SK-N-SH treated with all-trans-retinoic acid at 6 μM for 48 hours (cell line): ENCODE measurements around the gene BPNT1.

Source experiments
- ATAC-seq: fragments of 200-7000 bp; cut with Tn5 transposase; 3 replicates; pipeline ENCODE4 v1.9.1; 2020; ENCODE audit warnings: mild to moderate bottlenecking, moderate library complexity
- ARNTL ChIP-seq: fragments of 450-650 bp; formaldehyde crosslinking; IDR thresholded peaks from 2 replicates; pipeline ENCODE4 v1.5.0; 2020; ENCODE audit warnings: low read depth, mild to moderate bottlenecking, moderate library complexity, borderline replicate concordance
- CREB5 ChIP-seq: fragments of 250-450 bp; sonication (Bioruptor Pico); IDR thresholded peaks from 2 replicates; pipeline ENCODE4 v1.5.1; 2020; ENCODE audit warnings: low read depth, mild to moderate bottlenecking, moderate library complexity
- ESRRG ChIP-seq: fragments of 250-450 bp; sonication (Bioruptor Pico); IDR thresholded peaks from 2 replicates; pipeline ENCODE4 v1.6.1; 2021; ENCODE audit warnings: mild to moderate bottlenecking
- GLIS3 ChIP-seq: fragments of 250-450 bp; sonication (Bioruptor Pico); IDR thresholded peaks from 2 replicates; pipeline ENCODE4 v1.5.0; 2020; ENCODE audit warnings: mild to moderate bottlenecking, moderate library complexity
- PATZ1 ChIP-seq: fragments of 250-450 bp; sonication (Bioruptor Pico); IDR thresholded peaks from 2 replicates; pipeline ENCODE4 v1.8.0; 2020; ENCODE audit warnings: mild to moderate bottlenecking, moderate library complexity, borderline replicate concordance
- PPARA ChIP-seq: fragments of 250-450 bp; sonication (Bioruptor Pico); IDR thresholded peaks from 2 replicates; pipeline ENCODE4 v1.5.0; 2020; ENCODE audit warnings: mild to moderate bottlenecking, borderline replicate concordance
- SNAI2 ChIP-seq: fragments of 250-450 bp; sonication (Bioruptor Pico); IDR thresholded peaks from 2 replicates; pipeline ENCODE4 v1.5.0; 2020; ENCODE audit warnings: mild to moderate bottlenecking, moderate library complexity
- TCF4 ChIP-seq: fragments of 250-450 bp; sonication (Bioruptor Pico); IDR thresholded peaks from 2 replicates; pipeline ENCODE4 v1.8.0; 2021; ENCODE audit warnings: mild to moderate bottlenecking, moderate library complexity, borderline replicate concordance
- TOX ChIP-seq: fragments of 250-450 bp; sonication (Bioruptor Pico); IDR thresholded peaks from 2 replicates; pipeline ENCODE4 v1.8.0; 2021; ENCODE audit warnings: mild to moderate bottlenecking, moderate library complexity, borderline replicate concordance
- ZC3H10 ChIP-seq: fragments of 250-450 bp; sonication (Bioruptor Pico); IDR thresholded peaks from 2 replicates; pipeline ENCODE4 v1.5.1; 2021; ENCODE audit warnings: mild to moderate bottlenecking, moderate library complexity
- ZFP3 ChIP-seq: fragments of 250-450 bp; sonication (Bioruptor Pico); IDR thresholded peaks from 2 replicates; pipeline ENCODE4 v1.5.0; 2020; ENCODE audit warnings: mild to moderate bottlenecking, moderate library complexity
- ZFP30 ChIP-seq: fragments of 450-650 bp; formaldehyde crosslinking; IDR thresholded peaks from 2 replicates; pipeline ENCODE4 v1.5.0; 2022; ENCODE audit warnings: mild to moderate bottlenecking, moderate library complexity
- ZNF565 ChIP-seq: fragments of 450-650 bp; formaldehyde crosslinking; conservative IDR thresholded peaks from 2 replicates; pipeline ENCODE4 v1.5.0; 2020; ENCODE audit warnings: low read depth, mild to moderate bottlenecking, moderate library complexity
- TF ChIP-seq, protein P1 (sequence below): fragments of 250-450 bp; sonication (Bioruptor Pico); IDR thresholded peaks from 2 replicates; pipeline ENCODE4 v1.8.0; 2021; ENCODE audit warnings: low read depth, mild to moderate bottlenecking, moderate library complexity, borderline replicate concordance
- TF ChIP-seq, protein P2 (sequence below): fragments of 250-450 bp; sonication (Bioruptor Pico); IDR thresholded peaks from 2 replicates; pipeline ENCODE4 v1.5.1; 2021; ENCODE audit warnings: mild to moderate bottlenecking, moderate library complexity

The BPNT1 gene

DNA sequence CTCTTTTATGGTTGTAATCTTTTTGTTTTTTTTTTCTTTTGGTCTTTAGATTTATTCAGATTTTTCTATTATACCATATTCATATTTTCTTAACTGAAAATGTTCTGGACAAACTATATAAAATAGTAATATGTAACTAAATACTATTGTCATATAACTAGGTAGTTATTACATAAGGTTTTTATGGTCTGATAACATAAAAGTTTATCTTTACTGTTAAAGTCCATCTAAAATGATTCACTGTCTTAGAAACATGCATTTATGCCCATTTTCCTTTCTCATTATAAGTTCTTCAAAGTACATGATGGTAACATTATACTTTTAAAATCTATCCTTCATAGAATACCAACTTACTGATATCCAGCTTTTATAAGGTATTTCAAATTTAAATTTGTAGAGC lies 33.5 kb upstream of the BPNT1 start:
- TF ChIP-seq ZC3H10 (no peak), TOX (CRISPR knock-in tag) (no peak), CREB5 (CRISPR knock-in tag) (no peak), ESRRG (CRISPR knock-in tag) (no peak), SNAI2 (CRISPR knock-in tag) (no peak), PPARA (no peak), ZNF565 (CRISPR knock-in tag) (no peak), ZFP30 (CRISPR knock-in tag) (no peak), TCF4 (CRISPR knock-in tag) (no peak), PATZ1 (no peak), ARNTL (no peak), ZFP3 (CRISPR knock-in tag) (no peak)
- TF ChIP-seq, protein P1, sequence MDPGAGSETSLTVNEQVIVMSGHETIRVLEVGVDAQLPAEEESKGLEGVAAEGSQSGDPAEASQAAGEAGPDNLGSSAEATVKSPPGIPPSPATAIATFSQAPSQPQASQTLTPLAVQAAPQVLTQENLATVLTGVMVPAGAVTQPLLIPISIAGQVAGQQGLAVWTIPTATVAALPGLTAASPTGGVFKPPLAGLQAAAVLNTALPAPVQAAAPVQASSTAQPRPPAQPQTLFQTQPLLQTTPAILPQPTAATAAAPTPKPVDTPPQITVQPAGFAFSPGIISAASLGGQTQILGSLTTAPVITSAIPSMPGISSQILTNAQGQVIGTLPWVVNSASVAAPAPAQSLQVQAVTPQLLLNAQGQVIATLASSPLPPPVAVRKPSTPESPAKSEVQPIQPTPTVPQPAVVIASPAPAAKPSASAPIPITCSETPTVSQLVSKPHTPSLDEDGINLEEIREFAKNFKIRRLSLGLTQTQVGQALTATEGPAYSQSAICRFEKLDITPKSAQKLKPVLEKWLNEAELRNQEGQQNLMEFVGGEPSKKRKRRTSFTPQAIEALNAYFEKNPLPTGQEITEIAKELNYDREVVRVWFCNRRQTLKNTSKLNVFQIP (CRISPR knock-in tag), result no peak
- TF ChIP-seq, protein P2, sequence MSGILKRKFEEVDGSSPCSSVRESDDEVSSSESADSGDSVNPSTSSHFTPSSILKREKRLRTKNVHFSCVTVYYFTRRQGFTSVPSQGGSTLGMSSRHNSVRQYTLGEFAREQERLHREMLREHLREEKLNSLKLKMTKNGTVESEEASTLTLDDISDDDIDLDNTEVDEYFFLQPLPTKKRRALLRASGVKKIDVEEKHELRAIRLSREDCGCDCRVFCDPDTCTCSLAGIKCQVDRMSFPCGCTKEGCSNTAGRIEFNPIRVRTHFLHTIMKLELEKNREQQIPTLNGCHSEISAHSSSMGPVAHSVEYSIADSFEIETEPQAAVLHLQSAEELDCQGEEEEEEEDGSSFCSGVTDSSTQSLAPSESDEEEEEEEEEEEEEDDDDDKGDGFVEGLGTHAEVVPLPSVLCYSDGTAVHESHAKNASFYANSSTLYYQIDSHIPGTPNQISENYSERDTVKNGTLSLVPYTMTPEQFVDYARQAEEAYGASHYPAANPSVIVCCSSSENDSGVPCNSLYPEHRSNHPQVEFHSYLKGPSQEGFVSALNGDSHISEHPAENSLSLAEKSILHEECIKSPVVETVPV (CRISPR knock-in tag), result no peak
- TF ChIP-seq, all 23 proteins: peak for 0
- ATAC-seq, result no peak

DNA sequence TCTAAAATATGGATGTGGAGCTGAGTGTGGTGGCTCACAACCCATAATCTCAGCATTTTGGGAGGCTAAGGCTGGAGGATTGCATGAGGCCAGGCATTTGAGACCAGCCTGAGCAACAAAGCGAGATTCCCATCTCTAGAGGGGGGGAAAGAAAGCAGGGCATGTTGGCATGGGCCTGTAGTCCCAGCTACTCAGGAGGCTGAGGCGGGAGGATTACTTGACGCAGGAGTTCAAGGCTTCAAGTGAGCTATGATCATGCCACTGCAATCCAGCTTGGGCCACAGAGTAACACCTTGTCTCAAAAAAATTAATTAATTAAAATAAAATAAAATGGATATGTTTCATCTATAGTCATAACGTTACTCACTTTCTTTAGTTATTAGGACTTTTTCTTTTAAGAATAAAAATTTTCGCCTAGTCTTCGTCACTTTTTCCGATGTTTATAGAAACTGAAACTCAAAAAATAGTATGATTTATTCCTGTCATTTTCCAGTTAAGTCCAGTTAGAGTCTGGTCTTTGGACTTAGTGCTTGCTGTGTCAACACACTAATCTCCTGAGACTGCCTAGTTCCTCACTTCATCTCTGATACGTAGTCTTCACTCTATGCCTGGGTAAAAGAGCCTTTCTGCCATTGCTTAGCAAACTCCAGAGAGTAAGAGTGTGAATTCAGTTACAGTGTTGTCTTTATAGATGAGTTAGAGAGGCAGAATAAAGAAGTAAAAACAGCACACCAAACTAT lies 32.4 kb upstream of the BPNT1 start:
- TF ChIP-seq CREB5 (CRISPR knock-in tag) (no peak), GLIS3 (CRISPR knock-in tag) (no peak), ESRRG (CRISPR knock-in tag) (no peak), ZC3H10 (no peak)
- no peak for ATAC-seq

GRCh38 chr1:220119043-220119512 lies 29.5 kb upstream of the BPNT1 start:
- TF ChIP-seq, protein P2 (CRISPR knock-in tag), result no peak
- no peak for TF ChIP-seq PPARA
- TF ChIP-seq SNAI2 (CRISPR knock-in tag), result no peak
- no peak for TF ChIP-seq ZFP3 (CRISPR knock-in tag)
- TF ChIP-seq ARNTL, result no peak
- no peak for TF ChIP-seq PATZ1
- TF ChIP-seq TOX (CRISPR knock-in tag), result no peak
- ATAC-seq, result no peak
